Neural cell (in vitro differentiated cells): Measurements from ENCODE around the gene TMSB4X. TPM values are rescaled to one million over a fixed set of nuclear protein-coding genes. Genes with fewer than 3 reads are reported as not detected.

Source experiments
- H2AFZ ChIP-seq: fragments of 200-600, 300-800 bp; sonication (generic), shearing (Covaris generic); 2 replicates; pipeline ENCODE4 v1.6.0; 2014; ENCODE audit warnings: low read depth, mild to moderate bottlenecking, antibody characterized with exemption, low read length, moderate library complexity
- H3F3A ChIP-seq: fragments of 200-600 bp; shearing (Covaris generic); 2 replicates; pipeline ENCODE4 v1.6.1; 2016; ENCODE audit warnings: mild to moderate bottlenecking, moderate library complexity, mixed read lengths, antibody characterized with exemption, low read length; ENCODE audit not compliant: insufficient read depth, poor library complexity, severe bottlenecking
- H3K27ac ChIP-seq: fragments of 200-600, 300-800 bp; sonication (generic), shearing (Covaris generic); 2 replicates; pipeline ENCODE4 v1.5.1; 2014; ENCODE audit warnings: mild to moderate bottlenecking, low read length, moderate library complexity
- H3K27me3 ChIP-seq: fragments of 300-800, 200-600 bp; sonication (generic), shearing (Covaris generic); 2 replicates; pipeline ENCODE4 v1.6.0; 2014; ENCODE audit warnings: mild to moderate bottlenecking, low read depth, low read length, moderate library complexity; ENCODE audit not compliant: insufficient read depth
- H3K36me3 ChIP-seq: fragments of 300-800, 200-600 bp; sonication (generic), shearing (Covaris generic); 2 replicates; pipeline ENCODE4 v1.5.1; 2014; ENCODE audit warnings: mild to moderate bottlenecking, antibody characterized with exemption, low read length, moderate library complexity; ENCODE audit not compliant: insufficient read depth
- H3K4me2 ChIP-seq: fragments of 300-800, 200-600 bp; sonication (generic), shearing (Covaris generic); 2 replicates; pipeline ENCODE4 v1.6.0; 2014; ENCODE audit warnings: mild to moderate bottlenecking, low read length
- H3K4me3 ChIP-seq: fragments of 300-800, 200-600 bp; sonication (generic), shearing (Covaris generic); 2 replicates; pipeline ENCODE4 v1.5.1; 2014; ENCODE audit warnings: mild to moderate bottlenecking, low read length, moderate library complexity
- H3K79me2 ChIP-seq: fragments of 200-600 bp; shearing (Covaris generic); replicated peaks from 2 replicates; pipeline ENCODE4 v1.6.0; 2014; ENCODE audit warnings: mild to moderate bottlenecking, low read length, moderate library complexity; ENCODE audit not compliant: insufficient read depth
- H3K9ac ChIP-seq: fragments of 300-800, 200-600 bp; sonication (generic), shearing (Covaris generic); 2 replicates; pipeline ENCODE4 v1.6.1; 2016; ENCODE audit warnings: mild to moderate bottlenecking, low read length, mixed read lengths
- H3K9me2 ChIP-seq: fragments of 200-600 bp; shearing (Covaris generic); 2 replicates; pipeline ENCODE4 v1.6.1; 2016; ENCODE audit warnings: mild to moderate bottlenecking, low read length, mixed read lengths; ENCODE audit not compliant: insufficient read depth
- H3K9me3 ChIP-seq: fragments of 200-600, 300-800 bp; sonication (generic), shearing (Covaris generic); 2 replicates; pipeline ENCODE4 v1.6.1; 2016; ENCODE audit warnings: mild to moderate bottlenecking, mixed run types, low read length, moderate library complexity, mixed read lengths
- H4K20me1 ChIP-seq: fragments of 200-600 bp; shearing (Covaris generic); 2 replicates; pipeline ENCODE4 v1.6.1; 2016; ENCODE audit warnings: mild to moderate bottlenecking, mixed run types; ENCODE audit not compliant: insufficient read depth
- EP300 ChIP-seq: fragments of 450-650 bp; conservative IDR thresholded peaks from 2 replicates; pipeline ENCODE4 v1.6.1; 2014; ENCODE audit warnings: antibody characterized with exemption, mild to moderate bottlenecking, moderate library complexity; ENCODE audit not compliant: poor library complexity, severe bottlenecking
- EZH2 ChIP-seq: fragments of 200-600, 300-800 bp; shearing (Covaris generic), sonication (generic); IDR thresholded peaks from 2 replicates; pipeline ENCODE4 v1.6.1; 2014; ENCODE audit warnings: antibody characterized with exemption, low read length, borderline replicate concordance, mild to moderate bottlenecking; ENCODE audit not compliant: insufficient read depth, poor library complexity, severe bottlenecking
- MXI1 ChIP-seq: fragments of 450-650 bp; conservative IDR thresholded peaks from 2 replicates; pipeline ENCODE4 v1.6.1; 2014; ENCODE audit warnings: antibody characterized with exemption, mild to moderate bottlenecking; ENCODE audit not compliant: poor library complexity, severe bottlenecking
- POLR2AphosphoS5 ChIP-seq: IDR thresholded peaks from 2 replicates; pipeline ENCODE4 v1.6.1; 2012
- RAD21 ChIP-seq: fragments of 450-650 bp; conservative IDR thresholded peaks from 2 replicates; pipeline ENCODE4 v1.6.1; 2014; ENCODE audit warnings: antibody characterized with exemption, mild to moderate bottlenecking, moderate library complexity
- REST ChIP-seq: IDR thresholded peaks from 2 replicates; pipeline ENCODE4 v1.6.1; 2012; ENCODE audit warnings: borderline replicate concordance
- SMC3 ChIP-seq: fragments of 450-650 bp; conservative IDR thresholded peaks from 2 replicates; pipeline ENCODE4 v1.6.1; 2014; ENCODE audit warnings: antibody characterized with exemption, mild to moderate bottlenecking, moderate library complexity; ENCODE audit not compliant: poor library complexity
- TAF1 ChIP-seq: IDR thresholded peaks from 2 replicates; pipeline ENCODE4 v1.6.1; 2012; ENCODE audit warnings: low read depth
- polyA plus RNA-seq: library from polyadenylated mRNA; depleted of rRNA; stranded (reverse); fragments of >200 nt; gene quantifications from 2 replicates; pipeline ENCODE4 v1.2.3, GENCODE V29; 2014
- TF ChIP-seq, protein P1 (sequence below): fragments of 450-650 bp; IDR thresholded peaks from 2 replicates; pipeline ENCODE4 v1.5.1; 2014; ENCODE audit warnings: antibody characterized with exemption, mild to moderate bottlenecking, moderate library complexity; ENCODE audit not compliant: poor library complexity, severe bottlenecking

TMSB4X gene
- polyA plus RNA-seq, 1 donor from 2014 or later: 11,381 TPM

GRCh38 chrX:13001097-13001496 is 26.2 kb downstream of the TMSB4X start:
- Histone ChIP-seq H3K79me2 (no peaks in the 10 kb centered on the region), H3K4me2 (no peak overlapping the region), H3K9ac (no peak overlapping the region), H3K36me3 (no peaks in the 10 kb centered on the region), H3K27ac (no peak overlapping the region), H2AFZ (no peak overlapping the region), H3K27me3 (no peaks in the 10 kb centered on the region), H3F3A (no peaks in the 10 kb centered on the region), H3K4me3 (no peak overlapping the region), H3K9me3 (no peaks in the 10 kb centered on the region), H3K9me2 (no peaks in the 10 kb centered on the region), H4K20me1 (no peaks in the 10 kb centered on the region)
- TF ChIP-seq, protein P1, sequence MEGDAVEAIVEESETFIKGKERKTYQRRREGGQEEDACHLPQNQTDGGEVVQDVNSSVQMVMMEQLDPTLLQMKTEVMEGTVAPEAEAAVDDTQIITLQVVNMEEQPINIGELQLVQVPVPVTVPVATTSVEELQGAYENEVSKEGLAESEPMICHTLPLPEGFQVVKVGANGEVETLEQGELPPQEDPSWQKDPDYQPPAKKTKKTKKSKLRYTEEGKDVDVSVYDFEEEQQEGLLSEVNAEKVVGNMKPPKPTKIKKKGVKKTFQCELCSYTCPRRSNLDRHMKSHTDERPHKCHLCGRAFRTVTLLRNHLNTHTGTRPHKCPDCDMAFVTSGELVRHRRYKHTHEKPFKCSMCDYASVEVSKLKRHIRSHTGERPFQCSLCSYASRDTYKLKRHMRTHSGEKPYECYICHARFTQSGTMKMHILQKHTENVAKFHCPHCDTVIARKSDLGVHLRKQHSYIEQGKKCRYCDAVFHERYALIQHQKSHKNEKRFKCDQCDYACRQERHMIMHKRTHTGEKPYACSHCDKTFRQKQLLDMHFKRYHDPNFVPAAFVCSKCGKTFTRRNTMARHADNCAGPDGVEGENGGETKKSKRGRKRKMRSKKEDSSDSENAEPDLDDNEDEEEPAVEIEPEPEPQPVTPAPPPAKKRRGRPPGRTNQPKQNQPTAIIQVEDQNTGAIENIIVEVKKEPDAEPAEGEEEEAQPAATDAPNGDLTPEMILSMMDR: no peak

DNA sequence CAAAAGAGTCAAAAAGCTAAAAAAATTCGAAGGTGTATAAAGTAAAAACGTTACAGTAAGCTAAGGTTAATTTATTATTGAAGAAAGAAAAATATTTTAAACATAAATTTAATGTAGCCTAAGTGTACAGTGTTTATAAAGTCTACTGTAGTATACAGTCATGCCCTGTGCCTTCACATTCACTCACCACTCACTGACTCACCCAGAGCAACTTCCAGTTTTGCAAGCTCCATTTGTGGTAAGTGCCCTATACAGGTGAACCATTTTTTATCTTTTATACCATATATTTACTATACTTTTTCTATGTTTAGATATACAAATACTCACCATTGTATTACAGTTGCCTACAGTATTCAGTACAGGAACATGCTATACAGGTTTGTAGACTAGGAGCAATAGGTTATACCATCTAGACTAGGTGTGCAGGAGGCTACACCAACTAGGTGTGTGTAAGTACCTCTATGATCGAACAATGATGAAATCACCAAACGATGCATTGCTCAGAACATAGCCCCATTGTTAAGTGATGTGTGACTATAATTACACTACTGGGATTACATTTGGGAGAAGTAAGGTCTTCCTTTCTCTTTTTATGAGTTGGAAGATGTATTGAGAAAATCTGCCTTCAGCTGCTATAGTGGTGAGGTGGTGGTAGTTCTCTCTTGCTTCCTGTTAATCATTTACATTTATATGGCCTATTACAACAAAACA is 27.2 kb downstream of the TMSB4X start:
- Histone ChIP-seq H3K9me3 (no peaks in the 10 kb centered on the region), H3K27me3 (no peaks in the 10 kb centered on the region), H3K9me2 (no peaks in the 10 kb centered on the region), H3K79me2 (no peaks in the 10 kb centered on the region), H3F3A (no peaks in the 10 kb centered on the region), H3K27ac (no peak overlapping the region), H3K9ac (no peak overlapping the region), H3K4me2 (no peak overlapping the region), H3K4me3 (no peak overlapping the region), H3K36me3 (no peaks in the 10 kb centered on the region), H4K20me1 (no peaks in the 10 kb centered on the region), H2AFZ (no peak overlapping the region)
- TF ChIP-seq RAD21 (no peak), SMC3 (no peak), MXI1 (no peak), TAF1 (no peak), REST (no peak), POLR2AphosphoS5 (no peak), EP300 (no peak), EZH2 (no peak)
- TF ChIP-seq, protein P1: no peak
